Anterior cingulate cortex (tissue), 58 donors: Measurements from ENCODE around the gene NFE2L3.
"Not testable (repeated sequence)": the region's sequence is repeated elsewhere in the genome, so short reads cannot be mapped to it uniquely, and the experiment has no call there.

Source experiments
- DNase-seq, 58 donors: peaks; one replicate each; lab custom pipeline; 2025; lab: John Stamatoyannopoulos, UW

NFE2L3 gene

DNA sequence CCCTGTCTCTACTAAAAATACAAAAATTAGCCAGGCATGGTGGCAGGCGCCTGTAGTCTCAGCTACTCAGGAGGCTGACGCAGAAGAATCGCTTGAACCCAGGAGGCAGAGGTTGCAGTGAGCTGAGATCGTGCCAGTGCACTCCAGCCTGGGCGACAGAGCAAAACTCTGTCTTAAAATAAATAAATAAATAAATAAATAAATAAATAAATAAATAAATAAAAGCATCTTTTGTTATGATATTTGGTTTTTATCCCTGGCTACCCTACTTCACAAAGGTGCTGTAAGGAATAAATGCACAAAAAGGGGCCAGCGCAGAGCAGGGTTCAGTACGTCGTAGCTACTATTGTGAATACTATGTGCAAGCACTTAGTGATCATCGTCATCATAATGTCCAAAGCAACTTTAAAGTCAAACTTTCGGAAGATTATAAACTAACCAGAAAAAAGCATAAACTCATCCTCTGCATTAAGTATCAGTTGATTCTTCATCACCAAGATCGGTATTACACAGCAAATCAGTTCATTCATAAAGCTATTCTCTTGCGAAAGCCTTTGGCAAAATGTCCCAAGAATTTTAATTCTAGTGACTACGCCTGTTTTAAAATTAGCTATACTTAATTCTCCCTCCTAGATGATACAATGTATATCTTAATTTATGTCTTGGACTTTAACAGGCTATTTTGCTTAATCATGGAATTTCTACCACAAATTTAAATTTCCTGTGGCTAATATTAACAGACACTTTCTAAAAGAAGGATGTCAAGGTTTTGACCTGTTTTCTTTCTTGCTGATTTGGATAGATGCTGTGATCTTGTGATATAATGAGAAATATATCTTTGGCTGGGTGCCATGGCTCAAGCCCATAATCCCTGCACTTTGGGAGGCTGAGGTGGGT, 7.6 kb upstream of the NFE2L3 start:
- DNase-seq = no peak

- DNase-seq = no peak
Measured at GRCh38 chr7:26145238-26145637, 6.8 kb upstream of the NFE2L3 start.

DNA sequence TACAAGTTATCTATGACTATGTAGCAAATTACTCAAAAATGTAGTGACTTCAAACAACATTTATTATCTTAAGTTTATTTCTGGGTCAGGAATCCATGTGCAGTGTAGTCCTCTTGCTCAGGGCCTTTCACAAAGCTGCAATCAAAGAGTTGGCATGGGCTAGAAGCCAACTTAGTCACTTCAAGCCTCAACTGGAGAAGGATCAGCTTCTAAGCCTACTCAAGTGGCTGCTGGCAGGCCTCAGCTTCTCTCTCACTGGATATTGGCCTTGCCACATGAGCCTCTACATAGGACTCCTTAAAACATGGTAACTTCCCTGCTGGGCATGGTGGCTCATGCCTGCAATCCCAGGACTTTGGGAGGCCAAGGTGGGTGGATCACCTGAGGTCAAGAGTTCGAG, 5.0 kb upstream of the NFE2L3 start:
- DNase-seq = no peak

GRCh38 chr7:26147646-26148306, 4.2 kb upstream of the NFE2L3 start:
- not testable (repeated sequence) for DNase-seq

GRCh38 chr7:26148307-26148700, 3.7 kb upstream of the NFE2L3 start:
- not testable (repeated sequence) for DNase-seq

DNA sequence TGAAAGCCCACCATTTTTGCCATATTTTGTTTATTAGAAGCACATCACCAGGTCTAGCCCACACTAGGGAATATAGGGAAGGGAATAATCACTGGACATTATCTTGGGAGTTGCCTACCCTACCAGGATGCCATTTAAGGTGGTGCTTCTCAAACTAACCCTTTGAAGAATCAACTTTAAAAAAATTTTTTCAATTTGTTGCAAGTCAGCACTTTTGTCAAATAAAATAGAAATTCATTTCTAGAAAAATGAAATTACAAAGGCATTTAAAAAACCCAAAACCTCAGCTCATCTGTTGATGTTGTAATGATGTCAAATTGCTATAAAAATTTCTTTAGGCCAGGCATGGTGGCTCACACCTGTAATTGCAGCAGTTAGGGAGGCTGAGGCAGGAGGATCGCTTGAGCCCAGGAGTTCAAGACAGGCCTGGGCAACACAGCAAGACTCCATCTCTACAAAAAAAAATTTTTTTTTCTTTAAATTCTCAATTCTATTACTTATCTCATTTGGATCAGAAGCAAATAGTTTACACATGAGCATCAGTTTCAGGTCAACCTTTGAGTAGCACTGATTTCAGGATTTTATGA, 2.5 kb upstream of the NFE2L3 start:
- DNase-seq = no peak

- DNase-seq = no peak
Measured at GRCh38 chr7:26151096-26151495, 902 bp upstream of the NFE2L3 start.

GRCh38 chr7:26151650-26151952, 397 bp upstream of the NFE2L3 start:
- DNase-seq = no peak

GRCh38 chr7:26152782-26153240, 813 bp downstream of the NFE2L3 start:
- not testable (repeated sequence) for DNase-seq

- no peak for DNase-seq
Measured at GRCh38 chr7:26153241-26153822, 1.3 kb downstream of the NFE2L3 start.

DNA sequence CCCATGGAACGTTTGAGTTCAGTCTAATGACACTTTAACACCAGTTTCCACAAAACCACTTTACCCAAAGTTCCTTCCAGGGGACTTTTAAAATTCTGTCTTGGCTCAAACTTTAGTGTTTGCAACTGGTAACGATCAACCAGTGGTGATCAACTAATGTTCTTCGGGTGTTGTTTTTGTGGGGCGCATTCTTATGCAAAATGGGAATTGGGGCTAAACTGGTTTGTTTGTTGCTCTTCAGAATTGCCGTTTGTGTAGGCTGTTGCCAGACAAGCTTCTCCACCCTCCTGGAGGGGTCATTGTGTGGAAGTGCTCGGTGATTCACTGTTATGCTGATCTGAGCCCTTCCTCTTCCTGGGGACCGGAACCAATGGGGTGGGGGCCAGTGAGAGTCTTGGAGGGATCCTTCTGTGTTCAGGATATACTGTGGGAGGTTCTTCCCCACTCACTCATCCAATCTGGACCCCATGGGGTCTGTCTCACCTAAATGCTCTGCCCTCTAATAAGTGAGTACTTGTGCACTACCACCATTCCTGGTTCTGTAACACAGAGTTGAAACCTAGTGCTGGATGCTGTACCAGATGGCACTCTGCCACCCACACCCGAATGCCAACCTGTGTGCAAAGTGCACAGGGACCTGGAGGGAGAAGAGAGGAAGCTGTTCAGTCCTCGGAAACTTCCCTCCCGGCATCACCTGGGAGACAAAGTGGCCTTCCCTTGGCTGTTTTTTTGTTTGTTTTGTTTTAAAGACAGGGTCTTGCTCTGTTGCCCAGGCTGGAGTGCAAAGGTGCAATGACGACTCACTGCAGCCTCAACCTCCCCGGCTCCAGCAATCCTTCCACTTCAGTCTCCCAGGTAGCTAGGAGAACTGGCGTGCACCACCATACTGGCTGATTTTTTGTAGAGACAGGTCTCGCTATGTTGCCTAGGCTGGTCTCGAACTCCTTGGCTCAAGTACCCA, 2.1 kb downstream of the NFE2L3 start:
- DNase-seq = peak in 1 of 58 donors; percentile 10

DNA sequence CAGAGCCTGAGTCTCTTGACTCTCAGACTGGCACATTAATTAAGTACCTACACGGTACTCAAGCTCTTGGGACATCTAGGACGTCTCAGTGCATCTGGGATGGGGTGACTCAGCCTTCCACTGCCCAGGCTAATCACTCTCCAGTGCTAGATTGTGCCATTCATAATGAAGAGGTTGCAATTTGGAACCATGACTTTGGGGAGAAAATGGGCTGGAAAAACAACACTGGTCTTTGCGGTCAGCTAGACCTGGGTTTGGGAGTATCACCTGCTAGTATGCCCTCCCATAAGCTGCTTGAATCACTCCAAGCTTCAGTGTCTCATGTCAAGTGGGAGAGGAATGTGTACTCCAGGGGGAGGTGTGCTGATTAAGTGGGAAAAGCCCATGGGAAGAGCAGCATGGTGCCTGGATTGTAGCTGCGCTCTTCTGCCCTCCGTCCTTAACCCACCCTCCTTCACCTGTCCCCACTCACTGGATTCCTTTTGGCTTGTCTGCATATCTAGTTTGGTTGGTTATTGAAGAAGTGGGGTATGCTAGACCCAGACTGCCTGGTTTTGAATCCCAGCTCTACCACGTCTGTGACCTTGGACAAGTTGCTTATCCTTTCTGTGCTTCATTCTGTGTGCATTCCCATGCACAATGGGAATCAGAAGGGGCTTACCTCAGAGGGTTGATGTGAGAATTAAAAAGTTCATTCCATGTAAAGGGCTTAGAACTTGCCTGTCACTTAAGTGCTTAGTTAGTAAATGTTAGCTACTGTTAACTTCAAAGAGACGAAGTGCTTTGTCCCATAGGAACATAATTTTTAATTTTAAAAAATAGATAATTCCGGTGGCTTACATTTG, 3.8 kb downstream of the NFE2L3 start:
- DNase-seq = no peak

- DNase-seq = no peak
Measured at GRCh38 chr7:26156451-26157420, 4.7 kb downstream of the NFE2L3 start.

DNA sequence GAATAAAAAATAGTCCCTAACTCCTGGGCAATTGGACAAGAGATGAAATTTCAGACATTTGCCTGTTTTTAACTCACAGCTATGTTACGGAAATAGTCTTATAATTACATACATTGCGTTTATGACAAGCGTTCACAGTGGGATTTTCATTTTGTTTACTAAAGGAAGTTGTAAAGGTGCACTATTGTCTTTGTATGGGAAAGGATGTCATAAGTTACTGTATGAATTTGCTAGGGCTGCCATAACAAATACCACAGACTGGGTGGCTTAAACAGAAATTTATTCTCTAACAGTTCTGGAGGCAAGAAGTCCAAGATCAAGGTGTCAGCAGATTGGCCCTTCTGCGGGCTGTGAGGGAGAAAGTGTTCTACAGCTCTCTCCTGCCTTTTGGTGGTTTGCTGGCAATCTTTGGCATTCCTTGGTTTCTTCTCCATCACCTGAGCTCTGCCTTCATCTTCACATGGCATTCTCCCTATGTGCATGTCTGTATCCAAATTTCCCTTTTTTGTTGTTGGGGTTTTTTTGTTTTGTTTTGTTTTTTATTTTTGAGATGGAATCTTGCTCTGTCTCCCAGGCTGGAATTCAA, 5.6 kb downstream of the NFE2L3 start:
- DNase-seq = no peak

DNA sequence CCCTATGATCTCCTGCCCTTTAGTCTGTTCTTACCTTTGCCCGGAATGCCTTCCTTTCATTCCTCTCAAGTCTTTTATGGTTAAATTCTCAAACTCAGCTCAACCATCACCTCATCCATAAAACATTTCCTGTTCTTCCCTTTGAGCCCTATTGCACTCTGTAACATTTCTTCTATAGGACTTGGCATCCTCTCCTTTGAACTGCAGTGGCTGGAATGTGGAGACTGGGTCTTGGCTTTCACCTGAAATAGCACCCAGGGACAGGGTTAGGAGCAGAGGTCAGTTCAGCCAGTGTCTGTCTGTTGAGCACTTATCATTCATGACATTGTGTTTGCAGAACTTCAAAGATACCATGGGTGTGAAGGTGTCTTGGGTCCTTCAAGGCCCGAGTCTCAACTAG, 7.2 kb downstream of the NFE2L3 start:
- DNase-seq = no peak

DNA sequence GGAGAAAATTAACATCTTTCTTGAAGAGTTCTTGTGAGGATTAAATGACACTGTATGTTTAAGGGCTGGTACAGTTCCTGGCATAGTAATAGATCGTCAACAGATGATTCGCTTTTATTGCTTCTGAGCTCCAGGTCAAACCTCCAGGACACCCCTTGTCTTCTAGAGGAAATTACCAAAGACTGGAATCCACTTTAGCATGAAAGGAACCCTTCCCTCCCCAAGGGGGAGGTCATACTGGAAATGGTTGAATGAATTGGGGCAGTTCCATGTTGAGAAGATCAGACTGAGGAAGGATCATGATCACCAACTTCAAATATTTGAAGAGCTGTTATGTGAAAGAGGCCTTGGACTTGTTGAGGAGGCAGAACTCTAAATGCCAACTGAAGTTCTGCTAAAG, 8.9 kb downstream of the NFE2L3 start:
- DNase-seq = no peak

DNA sequence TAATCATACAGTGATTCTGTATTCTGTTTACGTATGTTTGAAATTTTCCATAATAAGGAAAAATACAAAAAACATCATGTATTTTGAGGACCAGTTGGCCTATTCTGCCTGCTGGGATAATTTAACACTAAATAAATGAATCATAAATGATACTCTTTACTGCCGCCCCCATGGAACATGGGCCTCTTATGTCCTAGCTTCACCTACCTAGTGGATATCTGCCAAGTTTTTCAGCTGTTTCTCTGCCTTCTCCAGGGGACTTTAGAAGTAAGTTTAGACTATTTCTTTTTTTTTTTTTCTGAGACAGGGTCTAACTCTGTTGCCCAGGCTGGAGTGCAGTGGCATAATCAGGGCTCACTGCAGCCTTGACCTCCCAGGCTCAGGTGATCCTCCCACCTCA, 10.4 kb downstream of the NFE2L3 start:
- DNase-seq = no peak

- not testable (repeated sequence) for DNase-seq
Measured at GRCh38 chr7:26163804-26164203, 11.8 kb downstream of the NFE2L3 start.
